ENCODE results near the gene FANCG.

DNA sequence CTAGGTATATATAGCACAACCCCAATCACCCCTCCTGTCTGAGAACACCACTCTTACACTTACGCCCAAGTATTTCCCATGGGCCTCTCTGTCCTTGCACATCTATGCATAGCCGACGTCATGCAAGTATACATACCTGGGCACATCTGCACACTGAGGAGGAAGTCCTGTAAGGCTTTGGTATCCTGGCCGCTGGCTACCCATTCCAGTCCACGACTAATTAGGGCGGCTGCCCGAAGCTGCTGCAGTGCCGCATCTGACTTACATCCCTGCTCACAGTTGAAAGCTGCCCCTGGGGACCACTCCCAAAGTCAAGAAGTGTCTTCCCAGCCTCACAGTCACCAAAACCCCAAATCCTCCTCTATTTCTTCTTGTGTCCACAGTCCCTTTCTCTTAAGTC is 5.0 kb downstream of the FANCG start:
- TF ChIP-seq, protein P1, sequence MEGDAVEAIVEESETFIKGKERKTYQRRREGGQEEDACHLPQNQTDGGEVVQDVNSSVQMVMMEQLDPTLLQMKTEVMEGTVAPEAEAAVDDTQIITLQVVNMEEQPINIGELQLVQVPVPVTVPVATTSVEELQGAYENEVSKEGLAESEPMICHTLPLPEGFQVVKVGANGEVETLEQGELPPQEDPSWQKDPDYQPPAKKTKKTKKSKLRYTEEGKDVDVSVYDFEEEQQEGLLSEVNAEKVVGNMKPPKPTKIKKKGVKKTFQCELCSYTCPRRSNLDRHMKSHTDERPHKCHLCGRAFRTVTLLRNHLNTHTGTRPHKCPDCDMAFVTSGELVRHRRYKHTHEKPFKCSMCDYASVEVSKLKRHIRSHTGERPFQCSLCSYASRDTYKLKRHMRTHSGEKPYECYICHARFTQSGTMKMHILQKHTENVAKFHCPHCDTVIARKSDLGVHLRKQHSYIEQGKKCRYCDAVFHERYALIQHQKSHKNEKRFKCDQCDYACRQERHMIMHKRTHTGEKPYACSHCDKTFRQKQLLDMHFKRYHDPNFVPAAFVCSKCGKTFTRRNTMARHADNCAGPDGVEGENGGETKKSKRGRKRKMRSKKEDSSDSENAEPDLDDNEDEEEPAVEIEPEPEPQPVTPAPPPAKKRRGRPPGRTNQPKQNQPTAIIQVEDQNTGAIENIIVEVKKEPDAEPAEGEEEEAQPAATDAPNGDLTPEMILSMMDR (IDR thresholded peaks at IDR 0.05): no peak
- TF ChIP-seq POLR2AphosphoS5 (IDR thresholded peaks at IDR 0.05): no peak
- no peak for TF ChIP-seq EP300 (IDR thresholded peaks at IDR 0.05)
- TF ChIP-seq POLR2A (IDR thresholded peaks at IDR 0.05): no peak

Data from stomach (tissue), 4 donors.